ENCODE data around the gene RELB.

DNA sequence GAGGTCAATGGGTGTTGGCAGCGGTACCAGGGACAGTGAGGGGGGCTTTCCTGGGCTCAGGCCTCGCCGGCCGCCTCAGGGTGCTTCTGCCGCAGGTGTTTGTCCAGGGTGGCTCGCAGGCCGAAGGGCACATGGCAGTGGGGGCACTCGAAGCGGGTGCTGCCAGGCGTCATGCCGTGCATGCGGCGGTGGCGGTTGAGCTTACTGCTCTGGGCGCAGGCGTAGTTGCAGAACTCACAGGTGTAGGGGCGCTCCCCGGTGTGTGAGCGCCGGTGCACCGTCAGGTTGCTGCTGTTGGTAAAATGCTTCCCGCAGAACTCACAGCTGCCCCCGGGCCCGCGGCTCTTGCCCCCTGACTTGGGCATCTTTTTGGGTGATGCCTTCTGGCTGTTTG lies 70.3 kb downstream of the RELB start:
- no peak for TF ChIP-seq CTCF (conservative IDR thresholded peaks at IDR 0.05; ENCODE audit: low read depth, low read length)
- no peak for TF ChIP-seq EZH2 (IDR thresholded peaks at IDR 0.05; ENCODE audit: borderline replicate concordance, low read depth, low read length, poor library complexity, severe bottlenecking)

Data from A673 (cell line).